Measurements from ENCODE around the gene PAX8. TPM values are rescaled to one million over a fixed set of nuclear protein-coding genes. Genes with fewer than 3 reads are reported as not detected.
A peak's percentile ranks its signal among the peaks of the same experiment; 100 is the strongest.

Gene PAX8
- total and polyA plus RNA-seq, 2 donors (not counting 1 experiment from before 2014, with no cell fraction given), result 0.26 to 0.50 TPM

DNA sequence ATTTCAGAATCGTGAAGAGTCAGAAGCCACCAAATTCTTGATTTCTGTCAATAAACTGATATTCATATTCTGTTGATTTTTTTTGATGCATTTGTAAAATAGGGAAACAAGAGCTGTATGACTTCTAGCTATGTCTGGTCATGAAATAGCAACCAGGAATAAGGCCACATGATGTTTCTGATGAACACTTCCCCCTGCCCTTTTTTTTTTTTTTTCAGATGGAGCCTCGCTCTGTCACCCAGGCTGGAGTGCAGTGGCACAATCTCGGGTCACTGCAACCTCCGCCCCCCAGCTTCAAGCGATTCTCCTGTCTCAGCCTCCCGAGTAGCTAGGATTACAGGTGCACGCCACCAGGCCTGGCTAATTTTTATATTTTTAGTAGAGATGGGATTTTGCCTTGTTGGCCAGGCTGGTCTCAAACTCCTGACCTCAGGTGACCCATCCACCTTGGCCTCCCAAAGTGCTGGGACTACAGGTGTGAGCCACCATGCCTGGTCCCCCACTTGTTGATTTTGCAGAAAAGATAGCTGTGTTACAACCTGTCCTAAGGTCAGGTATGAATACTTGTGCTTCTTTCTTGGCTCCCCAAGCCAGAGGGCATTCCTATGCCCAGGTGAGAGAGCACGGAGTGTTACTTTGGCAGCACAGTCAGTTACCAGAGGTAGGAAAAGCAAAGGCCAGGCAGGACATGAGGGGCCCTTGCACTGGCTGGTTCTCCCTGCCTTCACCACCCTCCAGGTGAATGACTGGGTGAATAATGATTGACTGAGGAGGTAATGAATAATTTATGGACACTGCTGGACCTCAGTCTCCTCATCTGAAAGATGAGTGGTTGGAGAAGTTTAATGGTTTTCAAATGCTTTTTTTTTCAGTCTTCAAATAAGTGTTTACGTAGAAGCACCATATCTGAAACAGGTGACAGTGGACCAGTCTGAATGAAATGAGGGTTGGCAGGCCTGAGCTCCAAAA, 39.6 kb downstream of the PAX8 start:
- Histone ChIP-seq H3K9ac (ENCODE audit: insufficient read depth, low read length) (no peak overlapping the region), H3K27me3 (ENCODE audit: control insufficient read depth, insufficient read depth, low read length) (no peaks in the 10 kb centered on the region), H3K79me2 (ENCODE audit: control insufficient read depth, insufficient read depth, low read length) (no peaks in the 10 kb centered on the region), H3K4me3 (replicated peaks in 1 of 4; ENCODE audit: control extremely low read depth in 1 of 4, insufficient read depth in 1 of 4, low read depth in 3 of 4, low read length in 4 of 4) (no peak overlapping the region), H3K27ac (ENCODE audit: insufficient read depth, low read length) (peak overlapping the region; percentile 90), H3K9me3 (ENCODE audit: control insufficient read depth, insufficient read depth, low read depth, low read length) (no peaks in the 10 kb centered on the region), H4K20me1 (ENCODE audit: control insufficient read depth, extremely low read depth, insufficient read depth, low read length) (no peaks in the 10 kb centered on the region), H2AFZ (ENCODE audit: low read length) (no peak overlapping the region), H3K36me3 (ENCODE audit: control insufficient read depth, insufficient read depth, low read length) (peaks cover 2% of the 10 kb centered on the region), H3K4me1 (ENCODE audit: control insufficient read depth, extremely low read depth, insufficient read depth, low read length) (peaks cover 21% of the 10 kb centered on the region), H3K4me2 (ENCODE audit: extremely low read depth, insufficient read depth, low read length) (no peak overlapping the region)
- no peak for DNase-seq (ENCODE audit: low read depth in 2 of 2)
- TF ChIP-seq, protein P1, sequence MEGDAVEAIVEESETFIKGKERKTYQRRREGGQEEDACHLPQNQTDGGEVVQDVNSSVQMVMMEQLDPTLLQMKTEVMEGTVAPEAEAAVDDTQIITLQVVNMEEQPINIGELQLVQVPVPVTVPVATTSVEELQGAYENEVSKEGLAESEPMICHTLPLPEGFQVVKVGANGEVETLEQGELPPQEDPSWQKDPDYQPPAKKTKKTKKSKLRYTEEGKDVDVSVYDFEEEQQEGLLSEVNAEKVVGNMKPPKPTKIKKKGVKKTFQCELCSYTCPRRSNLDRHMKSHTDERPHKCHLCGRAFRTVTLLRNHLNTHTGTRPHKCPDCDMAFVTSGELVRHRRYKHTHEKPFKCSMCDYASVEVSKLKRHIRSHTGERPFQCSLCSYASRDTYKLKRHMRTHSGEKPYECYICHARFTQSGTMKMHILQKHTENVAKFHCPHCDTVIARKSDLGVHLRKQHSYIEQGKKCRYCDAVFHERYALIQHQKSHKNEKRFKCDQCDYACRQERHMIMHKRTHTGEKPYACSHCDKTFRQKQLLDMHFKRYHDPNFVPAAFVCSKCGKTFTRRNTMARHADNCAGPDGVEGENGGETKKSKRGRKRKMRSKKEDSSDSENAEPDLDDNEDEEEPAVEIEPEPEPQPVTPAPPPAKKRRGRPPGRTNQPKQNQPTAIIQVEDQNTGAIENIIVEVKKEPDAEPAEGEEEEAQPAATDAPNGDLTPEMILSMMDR (conservative IDR thresholded peaks at IDR 0.05 in 1 of 2, IDR thresholded peaks at IDR 0.05 in 1 of 2; ENCODE audit: low read depth in 1 of 2, low read length in 2 of 2), result no peak
- no peak for TF ChIP-seq EZH2 (IDR thresholded peaks at IDR 0.05; ENCODE audit: low read length, missing control alignments)

DNA sequence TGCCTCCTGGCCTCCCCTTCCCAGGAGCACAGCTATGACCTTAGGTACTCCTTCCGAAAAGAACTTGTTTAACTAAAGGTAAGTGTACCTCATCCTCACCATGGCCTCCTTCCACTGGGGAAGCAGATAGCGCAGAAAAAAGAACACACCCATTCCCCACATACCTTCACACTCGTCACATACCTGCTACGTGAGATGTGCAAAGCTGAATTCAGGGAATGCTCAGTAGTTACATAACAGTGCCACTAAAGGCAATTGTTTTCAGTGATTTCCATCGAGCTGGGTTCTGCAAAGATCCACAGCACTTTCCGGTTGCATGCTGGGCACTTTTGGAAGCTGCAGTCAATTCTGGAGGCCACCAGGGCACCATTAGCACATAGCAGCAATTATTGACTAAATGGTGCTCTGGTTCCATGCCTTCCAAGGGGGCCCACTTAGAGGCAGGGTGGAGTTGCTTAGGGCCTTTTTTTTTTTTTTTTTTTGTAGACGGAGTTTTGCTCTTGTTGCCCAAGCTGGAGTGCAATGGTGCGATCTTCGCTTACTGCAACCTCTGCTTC, 41.0 kb downstream of the PAX8 start:
- H3K79me2 ChIP-seq (ENCODE audit: control insufficient read depth, insufficient read depth, low read length), result no peaks in the 10 kb centered on the region
- TF ChIP-seq, protein P1 (conservative IDR thresholded peaks at IDR 0.05 in 1 of 2, IDR thresholded peaks at IDR 0.05 in 1 of 2; ENCODE audit: low read depth in 1 of 2, low read length in 2 of 2), result no peak
- no peak for TF ChIP-seq EZH2 (IDR thresholded peaks at IDR 0.05; ENCODE audit: low read length, missing control alignments)
- no peak overlapping the region for H3K4me2 ChIP-seq (ENCODE audit: extremely low read depth, insufficient read depth, low read length)
- no peaks in the 10 kb centered on the region for H3K27me3 ChIP-seq (ENCODE audit: control insufficient read depth, insufficient read depth, low read length)
- no peak overlapping the region for H3K4me3 ChIP-seq (replicated peaks in 1 of 4; ENCODE audit: control extremely low read depth in 1 of 4, insufficient read depth in 1 of 4, low read depth in 3 of 4, low read length in 4 of 4)
- H3K4me1 ChIP-seq (ENCODE audit: control insufficient read depth, extremely low read depth, insufficient read depth, low read length), result peaks cover 25% of the 10 kb centered on the region
- no peak overlapping the region for H3K9ac ChIP-seq (ENCODE audit: insufficient read depth, low read length)
- no peaks in the 10 kb centered on the region for H4K20me1 ChIP-seq (ENCODE audit: control insufficient read depth, extremely low read depth, insufficient read depth, low read length)
- no peak overlapping the region for H2AFZ ChIP-seq (ENCODE audit: low read length)
- H3K27ac ChIP-seq (ENCODE audit: insufficient read depth, low read length), result no peak overlapping the region
- DNase-seq (ENCODE audit: low read depth in 2 of 2), result no peak
- H3K36me3 ChIP-seq (ENCODE audit: control insufficient read depth, insufficient read depth, low read length), result peaks cover 2% of the 10 kb centered on the region
- H3K9me3 ChIP-seq (ENCODE audit: control insufficient read depth, insufficient read depth, low read depth, low read length), result no peaks in the 10 kb centered on the region

DNA sequence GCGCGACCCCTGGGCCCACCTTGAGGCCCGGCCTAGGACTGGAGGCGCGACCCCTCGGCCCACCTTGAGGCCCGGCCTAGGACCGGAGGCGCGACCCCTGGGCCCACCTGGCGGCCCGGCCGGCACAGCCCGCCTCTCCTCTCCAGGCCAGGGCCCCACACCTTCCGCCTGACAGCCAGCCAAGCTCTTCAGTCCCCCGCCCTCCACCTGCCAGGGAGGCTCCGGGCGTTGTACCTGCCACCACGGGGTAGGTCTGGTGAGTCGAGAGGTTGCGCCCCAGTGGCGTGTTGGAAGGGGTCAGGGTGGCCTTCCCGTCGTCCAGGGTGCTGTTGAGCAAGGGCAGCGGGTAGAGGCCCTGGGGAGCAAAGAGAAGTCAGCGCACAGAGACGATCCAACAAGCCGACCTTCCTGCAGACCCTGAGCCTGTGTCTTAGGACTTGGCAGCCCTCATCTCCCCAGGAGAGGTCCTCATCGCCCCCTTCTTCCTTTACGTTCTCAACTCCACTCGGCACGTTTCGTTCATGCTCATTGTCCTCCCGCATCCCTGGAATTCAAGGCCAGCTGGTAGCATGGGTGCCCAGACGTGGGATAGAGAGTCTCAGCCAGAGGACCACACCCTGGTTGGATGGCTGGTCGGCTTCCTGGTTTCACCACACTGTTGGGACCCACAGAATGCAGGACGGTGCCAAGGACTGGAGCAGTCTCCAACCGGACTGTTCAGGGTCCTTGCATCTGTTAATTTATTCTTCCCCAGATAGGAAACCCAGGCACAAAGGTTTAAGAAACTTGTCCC, 42.2 kb downstream of the PAX8 start:
- Histone ChIP-seq H3K79me2 (ENCODE audit: control insufficient read depth, insufficient read depth, low read length) (no peaks in the 10 kb centered on the region), H3K4me2 (ENCODE audit: extremely low read depth, insufficient read depth, low read length) (no peak overlapping the region), H3K9me3 (ENCODE audit: control insufficient read depth, insufficient read depth, low read depth, low read length) (no peaks in the 10 kb centered on the region), H3K36me3 (ENCODE audit: control insufficient read depth, insufficient read depth, low read length) (peaks cover 2% of the 10 kb centered on the region), H3K4me1 (ENCODE audit: control insufficient read depth, extremely low read depth, insufficient read depth, low read length) (peaks cover 22% of the 10 kb centered on the region), H3K27me3 (ENCODE audit: control insufficient read depth, insufficient read depth, low read length) (no peaks in the 10 kb centered on the region), H2AFZ (ENCODE audit: low read length) (no peak overlapping the region), H3K27ac (ENCODE audit: insufficient read depth, low read length) (no peak overlapping the region), H3K4me3 (replicated peaks in 1 of 4; ENCODE audit: control extremely low read depth in 1 of 4, insufficient read depth in 1 of 4, low read depth in 3 of 4, low read length in 4 of 4) (peak overlapping the region in 2 of 4 experiments; percentile 33 to 40), H3K9ac (ENCODE audit: insufficient read depth, low read length) (no peak overlapping the region), H4K20me1 (ENCODE audit: control insufficient read depth, extremely low read depth, insufficient read depth, low read length) (no peaks in the 10 kb centered on the region)
- DNase-seq (ENCODE audit: low read depth in 2 of 2), result no peak
- TF ChIP-seq EZH2 (IDR thresholded peaks at IDR 0.05; ENCODE audit: low read length, missing control alignments), result no peak
- TF ChIP-seq, protein P1 (conservative IDR thresholded peaks at IDR 0.05 in 1 of 2, IDR thresholded peaks at IDR 0.05 in 1 of 2; ENCODE audit: low read depth in 1 of 2, low read length in 2 of 2), result no peak
